Islet of Langerhans (tissue), 1 donor: ENCODE results near the gene BTNL9.
"Not testable (repeated sequence)": the region's sequence is repeated elsewhere in the genome, so short reads cannot be mapped to it uniquely, and the experiment has no call there.

Source experiments
- FAIRE-seq: peaks from one replicate; lab custom pipeline; 2011; peaks lifted over from hg19 to GRCh38; lab: Jason Lieb, UNC

Gene BTNL9

GRCh38 chr5:181101030-181101641, 61.1 kb downstream of the BTNL9 start:
- not testable (repeated sequence) for FAIRE-seq

GRCh38 chr5:181101930-181102674, 62.0 kb downstream of the BTNL9 start:
- peak; percentile 84 for FAIRE-seq

GRCh38 chr5:181104259-181104568, 64.1 kb downstream of the BTNL9 start:
- FAIRE-seq: not testable (repeated sequence)

- FAIRE-seq: not testable (repeated sequence)
Observed at GRCh38 chr5:181104606-181105390, 64.7 kb downstream of the BTNL9 start.

- no peak for FAIRE-seq
Observed at GRCh38 chr5:181105391-181106025, 65.4 kb downstream of the BTNL9 start.

GRCh38 chr5:181107699-181108098, 67.6 kb downstream of the BTNL9 start:
- FAIRE-seq: no peak

- FAIRE-seq: no peak
Observed at GRCh38 chr5:181108578-181109165, 68.6 kb downstream of the BTNL9 start.

- no peak for FAIRE-seq
Observed at GRCh38 chr5:181109489-181110013, 69.5 kb downstream of the BTNL9 start.

- no peak for FAIRE-seq
Observed at GRCh38 chr5:181111010-181111409, 70.9 kb downstream of the BTNL9 start.
